HG02870 (cell line): ENCODE results near the gene NRARP.

Experiments used
- ATAC-seq: cut with Tn5 transposase; IDR thresholded peaks from one replicate; pipeline ENCODE4 v1.9.1; 2021; ENCODE audit warnings: mild to moderate bottlenecking, moderate library complexity; ENCODE audit not compliant: unreplicated experiment

Gene NRARP

DNA sequence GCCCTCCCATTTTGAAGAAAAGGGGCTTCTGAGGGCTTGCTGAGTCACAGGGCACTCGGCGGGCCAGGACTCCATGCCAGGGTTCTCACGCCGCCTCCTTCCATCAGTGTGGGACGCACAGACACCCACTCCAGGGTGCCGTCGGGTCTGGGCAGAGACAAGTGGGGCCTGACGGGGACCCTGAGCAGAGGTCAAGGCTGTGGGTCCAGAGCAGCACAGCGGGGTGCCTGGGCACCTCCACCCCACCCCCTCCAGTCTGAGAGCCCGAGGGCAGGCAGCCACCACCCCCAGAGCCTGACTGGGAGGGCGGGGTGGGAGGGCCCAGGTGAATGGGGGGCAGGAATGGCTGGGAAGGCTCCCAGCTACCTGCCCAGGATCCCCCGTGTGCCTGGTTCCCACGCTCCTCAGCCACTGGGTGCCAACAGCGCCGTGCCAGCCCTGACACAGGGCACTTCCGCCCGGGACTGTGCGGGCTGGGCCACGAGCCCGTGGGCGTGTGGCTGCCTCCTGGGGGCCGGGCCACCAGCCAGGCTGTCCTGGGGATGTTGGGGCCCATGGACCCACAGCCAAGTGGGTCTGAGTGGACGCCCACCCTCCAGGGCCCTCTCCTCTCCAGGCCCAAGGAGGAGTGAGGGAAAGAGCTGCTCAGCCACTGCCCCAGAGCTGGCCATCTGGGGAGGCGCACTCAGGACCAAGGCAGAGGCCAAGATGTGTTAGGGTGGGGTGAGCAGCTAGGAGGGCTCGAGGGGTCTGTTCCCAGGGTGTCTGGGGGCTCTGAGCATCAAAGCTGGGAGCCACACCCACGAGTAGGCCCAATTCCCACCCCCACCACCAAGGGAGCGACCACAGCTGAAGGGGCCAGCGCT is 10.1 kb upstream of the NRARP start:
- ATAC-seq, result no peak

DNA sequence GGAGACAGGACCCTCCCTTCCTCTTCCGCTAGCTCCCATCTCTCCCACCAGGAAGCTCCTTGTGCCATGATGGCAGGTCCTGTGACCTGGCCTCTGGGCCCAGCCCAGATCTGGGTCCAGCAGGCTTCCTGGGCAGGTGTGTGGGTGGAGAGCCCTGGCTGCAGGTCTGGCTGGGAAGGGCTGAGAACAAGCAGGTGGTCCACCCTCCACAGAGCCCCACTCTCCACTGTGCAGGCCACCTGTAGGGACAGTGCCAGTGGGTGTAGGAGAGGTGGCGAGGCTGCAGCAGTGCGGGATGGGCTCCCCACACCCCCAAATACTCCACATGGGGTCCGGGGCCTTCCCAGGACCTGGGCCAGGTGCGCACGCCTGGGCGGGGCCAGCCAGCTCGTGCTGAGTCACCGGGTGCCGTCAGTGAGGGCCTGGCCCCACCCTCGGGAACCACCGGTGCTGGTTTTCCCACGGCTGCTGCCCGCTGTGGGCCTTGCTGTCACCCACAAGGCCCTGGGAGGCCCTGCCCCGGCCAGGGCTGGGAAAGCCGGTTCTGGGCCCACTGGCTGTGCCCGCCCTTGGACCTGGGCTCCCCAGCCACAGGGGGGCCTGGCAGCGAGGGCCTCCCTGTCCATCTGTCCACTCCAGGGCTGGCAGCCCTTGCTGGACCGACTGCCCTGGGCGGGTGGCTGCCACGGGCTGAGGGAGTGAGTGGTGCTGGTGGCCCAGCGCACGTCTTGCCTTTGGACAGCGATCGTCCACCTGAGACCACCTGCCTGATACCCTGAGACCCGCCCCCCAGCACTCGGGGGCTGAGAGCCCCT is 9.3 kb upstream of the NRARP start:
- ATAC-seq, result no peak

DNA sequence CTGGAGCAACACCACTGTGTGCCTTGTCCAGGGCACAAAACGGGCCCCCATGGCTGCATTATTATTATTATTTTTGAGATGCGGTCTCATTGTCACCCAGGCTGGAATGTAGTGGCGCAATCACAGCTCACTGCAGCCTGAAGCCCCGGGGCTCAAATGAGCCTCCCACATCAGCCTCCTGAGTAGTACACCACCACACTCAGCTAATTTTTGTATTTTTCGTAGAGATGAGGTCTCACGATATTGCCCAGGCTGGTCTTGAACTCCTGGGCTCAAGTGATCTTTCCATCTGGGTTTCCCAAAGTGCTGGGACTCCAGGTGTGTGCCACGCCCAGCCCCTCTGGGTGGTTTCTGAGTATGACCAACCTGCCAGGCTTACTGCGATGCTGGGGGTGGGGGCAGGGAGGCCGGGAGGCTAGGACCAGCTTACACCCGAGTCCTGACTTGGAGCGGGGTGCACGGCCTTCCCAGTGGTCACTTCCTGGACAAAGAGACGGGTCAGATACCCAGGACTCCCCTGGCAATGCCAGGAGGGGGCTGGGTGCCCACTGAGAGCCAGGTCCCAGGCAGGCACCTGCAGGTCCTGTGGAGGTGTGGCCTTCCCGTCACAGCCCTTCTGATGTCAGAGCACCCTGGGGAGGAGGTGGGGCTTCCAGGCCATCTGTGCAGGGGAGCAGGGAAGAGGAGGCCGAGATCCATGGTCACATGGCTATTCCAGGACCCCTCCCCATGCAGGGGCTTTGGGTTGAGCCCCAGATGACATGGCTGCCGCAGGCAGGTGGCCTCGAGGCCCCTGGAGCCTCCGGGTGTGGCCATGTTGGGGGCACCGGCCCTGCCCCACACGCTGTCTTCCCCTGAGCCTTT is 8.3 kb upstream of the NRARP start:
- no peak for ATAC-seq

DNA sequence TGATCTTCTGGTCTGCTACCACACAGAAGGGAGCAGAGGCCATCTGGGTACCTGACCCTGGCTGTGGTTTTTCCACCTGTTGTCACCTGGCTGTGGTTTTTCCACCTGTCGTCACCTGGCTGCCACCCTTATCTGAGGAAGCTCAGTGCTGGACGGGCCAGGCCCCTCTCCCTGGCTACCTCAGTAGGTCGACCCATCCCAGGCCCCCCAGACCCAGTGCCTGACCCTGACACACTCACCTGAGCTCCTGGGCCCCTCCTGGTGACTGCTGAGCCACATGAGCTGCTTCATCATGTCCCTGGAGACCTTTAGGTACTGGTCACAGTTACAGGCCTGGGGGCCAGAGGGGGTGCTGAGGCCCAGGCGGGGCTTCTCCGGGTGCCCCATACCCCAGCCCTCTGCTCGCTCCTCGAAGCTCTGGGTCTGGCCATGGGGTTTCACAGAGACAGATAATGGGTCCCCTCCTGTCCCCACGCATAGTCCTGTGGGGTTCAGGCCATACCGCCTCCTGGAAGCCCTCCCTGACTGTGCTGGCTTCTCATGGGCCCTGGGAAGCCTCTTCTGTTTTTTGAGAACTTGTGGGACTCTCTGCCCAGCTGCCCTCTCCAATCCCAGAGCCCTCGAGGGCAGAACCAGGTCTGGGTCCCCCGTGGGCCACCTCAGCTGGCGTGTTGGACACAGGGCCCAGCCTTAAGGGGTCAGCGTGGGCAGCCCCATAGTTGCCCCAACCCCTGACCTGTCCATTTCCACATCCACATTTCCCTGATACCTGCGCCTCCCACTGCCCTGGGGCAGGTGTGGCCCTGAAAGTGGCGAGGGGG is 7.5 kb upstream of the NRARP start:
- no peak for ATAC-seq

DNA sequence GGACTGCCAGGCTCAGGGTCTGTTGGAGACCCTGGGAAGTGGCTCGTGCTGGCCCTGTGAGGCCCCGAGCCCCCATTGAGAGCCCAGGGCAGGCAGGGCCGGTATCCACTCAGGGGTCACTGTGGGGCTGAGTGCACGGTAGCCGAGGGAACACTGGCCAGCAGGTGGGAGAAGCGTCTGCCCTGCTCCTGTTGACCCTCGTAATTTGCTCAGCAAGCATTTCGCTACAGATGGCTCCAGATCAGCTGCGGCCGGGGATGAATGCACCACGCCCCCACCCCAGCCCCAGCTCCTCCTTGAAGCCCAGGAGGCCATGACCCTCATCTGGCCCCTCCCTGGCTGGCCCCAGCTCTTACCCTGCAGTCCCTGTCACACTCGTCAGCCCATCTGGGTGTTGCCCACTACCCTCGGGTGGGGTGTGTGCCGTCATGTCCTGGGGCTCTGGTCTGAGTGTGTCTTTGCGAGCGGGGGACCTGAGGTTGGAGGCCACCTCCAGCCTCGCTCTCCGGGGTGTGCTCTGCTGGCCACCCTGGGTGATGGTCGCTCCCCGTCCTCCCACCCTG is 6.1 kb upstream of the NRARP start:
- ATAC-seq, result no peak

DNA sequence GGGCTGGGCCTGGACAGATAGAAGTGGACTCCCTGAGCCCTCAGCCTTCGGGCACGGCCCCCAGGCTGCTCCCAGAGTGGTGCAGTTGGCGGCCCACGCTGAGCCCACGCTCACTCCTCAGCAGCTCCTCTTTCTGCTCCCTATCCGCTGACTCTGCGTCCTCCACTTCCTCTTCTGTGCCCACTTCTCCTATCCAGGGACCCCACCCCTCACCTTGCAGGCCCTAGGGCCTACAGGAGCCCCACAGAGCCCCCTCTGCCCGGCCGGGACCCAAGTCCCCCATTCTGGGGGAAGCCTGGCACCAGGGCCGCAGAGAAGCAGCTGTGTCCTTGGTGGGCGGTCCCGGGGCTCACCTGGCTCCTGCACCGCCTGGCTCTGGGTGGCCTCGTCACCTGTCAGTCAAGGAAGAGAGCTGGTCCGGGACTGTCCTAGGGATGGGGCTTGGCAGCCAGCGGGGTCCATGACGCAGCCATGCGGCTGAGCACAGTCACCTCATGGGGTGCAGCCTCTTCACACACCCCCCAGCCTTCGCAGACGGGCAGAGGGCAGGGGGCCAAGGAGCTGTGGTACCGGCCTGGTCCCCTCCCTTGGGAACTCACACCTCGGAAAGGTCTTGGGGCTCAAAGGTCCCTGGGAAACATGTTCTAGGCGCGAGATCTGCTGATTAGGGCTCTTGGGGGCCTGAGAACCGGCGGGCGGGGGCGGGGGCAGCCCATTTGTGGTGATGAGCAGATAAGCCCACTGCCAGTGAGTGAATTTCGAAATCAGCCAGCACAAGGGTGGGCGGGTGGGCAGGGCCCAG is 5.4 kb upstream of the NRARP start:
- ATAC-seq, result no peak

DNA sequence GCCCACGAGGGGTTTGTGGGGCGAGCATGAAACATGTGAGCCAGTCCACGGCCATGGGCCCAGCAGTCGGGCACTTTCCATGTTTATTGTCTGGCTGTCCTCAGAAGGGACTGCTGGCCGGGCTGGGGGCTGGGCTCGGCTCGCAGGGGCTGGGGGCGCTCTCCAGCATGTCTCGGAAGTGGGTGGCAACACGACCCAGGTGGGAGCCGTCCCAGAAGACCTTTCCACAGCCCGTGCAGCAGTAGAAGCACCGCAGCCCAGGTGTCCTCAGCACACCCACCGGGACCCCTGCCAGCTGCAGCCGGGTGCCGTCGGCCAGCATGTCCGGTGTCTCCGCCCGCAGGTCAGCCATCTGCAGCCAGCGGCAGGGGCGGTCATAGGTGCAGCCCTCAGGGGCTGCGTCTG is 4.8 kb upstream of the NRARP start:
- no peak for ATAC-seq

DNA sequence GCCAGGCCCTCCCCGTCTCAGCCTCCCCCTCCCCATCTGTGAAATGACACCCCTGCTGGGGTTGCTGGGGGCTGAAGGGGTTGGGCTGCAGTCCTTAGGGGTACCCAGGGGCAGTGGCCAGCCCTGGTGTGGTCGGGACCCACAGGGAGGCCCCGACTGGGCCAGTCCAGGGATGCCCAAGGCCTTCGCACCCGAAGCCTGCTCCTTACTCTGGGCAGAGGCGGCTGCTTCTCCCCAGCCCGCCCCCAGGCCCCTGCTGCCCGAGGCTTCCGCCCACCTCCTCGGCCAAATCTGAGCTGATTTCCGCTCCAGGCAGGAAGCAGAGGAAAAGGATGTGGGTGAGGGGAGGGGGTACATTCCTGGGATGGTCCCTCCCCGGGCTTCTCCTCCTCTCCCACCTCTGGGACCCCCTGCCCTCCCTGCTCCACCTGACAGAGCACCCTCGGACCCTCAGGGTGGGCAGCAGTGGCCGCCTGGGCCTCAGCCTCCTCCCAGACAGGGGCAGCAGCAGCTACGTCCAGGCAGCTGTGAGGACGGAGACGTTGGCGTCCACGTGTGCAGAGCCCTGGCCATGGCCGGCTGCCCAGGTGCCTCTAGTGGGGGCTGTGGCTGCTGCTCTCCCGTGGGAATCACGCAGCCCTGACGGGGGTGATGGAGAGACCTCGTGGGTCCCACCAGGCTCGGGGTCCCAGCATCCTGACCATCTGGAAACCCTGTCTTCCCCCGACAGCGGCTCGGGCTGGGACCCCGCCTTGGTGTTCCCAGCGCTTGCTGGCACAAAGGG is 4.2 kb upstream of the NRARP start:
- no peak for ATAC-seq

DNA sequence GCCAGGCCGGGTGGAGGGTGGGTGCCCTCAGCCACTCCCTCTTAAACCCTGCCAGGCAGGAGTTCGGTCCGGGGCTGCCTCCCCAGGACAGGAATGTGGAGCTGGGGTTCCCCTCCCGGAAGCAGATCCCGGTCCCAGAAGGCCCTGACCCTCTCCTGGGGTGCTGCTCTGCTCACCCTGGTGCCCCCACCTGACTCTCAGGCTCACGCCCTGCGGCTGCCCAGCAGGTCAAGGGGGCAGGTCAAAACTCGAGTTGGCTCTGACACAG is 3.7 kb upstream of the NRARP start:
- no peak for ATAC-seq

DNA sequence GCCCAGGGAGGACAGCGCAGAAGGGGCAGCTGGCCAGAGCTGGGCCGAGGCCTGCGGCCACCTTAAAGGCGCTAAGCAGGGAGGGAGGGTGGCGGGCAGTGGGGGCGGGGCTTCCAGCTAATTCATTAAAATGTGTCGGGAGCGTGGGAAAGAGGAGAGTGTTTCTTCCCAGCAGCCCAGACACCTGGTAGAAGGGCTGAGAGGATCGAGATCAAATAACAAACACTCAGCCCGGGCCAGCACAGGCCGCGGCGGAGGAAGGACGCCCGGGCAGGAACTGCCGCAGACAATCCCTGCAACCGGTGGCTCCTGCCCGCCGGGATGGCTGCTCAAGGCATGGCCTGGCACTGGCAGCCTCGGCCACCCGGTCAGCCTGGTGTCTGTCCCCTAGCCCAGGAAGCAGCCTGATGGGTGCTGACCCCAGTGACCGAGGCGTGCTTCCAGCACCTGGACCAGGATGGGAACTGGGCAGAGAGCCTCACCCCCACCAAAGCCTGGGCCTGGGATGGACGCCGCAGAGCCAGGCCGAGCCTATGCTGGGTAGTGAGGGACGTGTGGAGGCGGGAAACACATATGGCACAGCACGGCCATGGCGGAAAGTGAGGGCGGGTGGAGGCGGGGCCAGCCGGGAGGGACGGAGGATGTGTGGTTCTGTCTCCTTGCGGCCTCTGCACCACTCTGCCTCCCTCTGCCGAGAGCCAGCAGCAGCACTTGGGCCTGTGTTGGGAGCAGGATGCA is 3.2 kb upstream of the NRARP start:
- ATAC-seq, result no peak

DNA sequence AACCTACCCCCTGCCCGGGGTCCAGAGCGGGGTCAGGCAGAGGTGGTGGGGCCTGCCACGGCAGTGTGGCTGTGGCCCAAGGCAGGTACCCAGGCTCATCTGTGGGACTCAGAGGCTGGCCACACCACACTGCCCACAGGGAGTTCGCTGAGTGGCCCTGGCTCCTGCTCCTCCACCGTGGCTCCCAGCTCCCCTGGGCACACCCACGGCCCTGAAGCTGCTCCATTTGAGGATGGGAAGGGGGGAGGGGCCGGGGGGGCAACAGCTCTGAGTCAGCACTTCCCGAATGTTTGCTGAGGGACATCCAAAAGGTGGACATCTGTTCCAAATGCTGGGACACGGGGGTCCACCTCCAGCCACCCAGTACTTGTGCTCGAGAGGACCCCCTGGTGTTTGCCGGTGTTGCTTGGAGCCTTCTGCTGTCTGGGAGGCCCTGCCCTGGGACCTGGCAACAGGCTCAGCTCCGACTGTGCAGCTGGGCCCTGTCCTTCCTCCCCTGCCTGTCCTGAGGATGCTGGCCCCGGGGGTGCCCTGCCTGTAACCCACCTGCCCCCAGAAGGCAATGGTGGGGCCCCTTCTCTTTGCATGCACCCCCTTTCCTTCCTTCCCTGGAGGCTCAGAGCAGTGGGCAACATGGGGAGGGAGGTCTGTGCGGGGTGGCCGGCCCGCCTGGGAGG is 2.5 kb upstream of the NRARP start:
- no peak for ATAC-seq

DNA sequence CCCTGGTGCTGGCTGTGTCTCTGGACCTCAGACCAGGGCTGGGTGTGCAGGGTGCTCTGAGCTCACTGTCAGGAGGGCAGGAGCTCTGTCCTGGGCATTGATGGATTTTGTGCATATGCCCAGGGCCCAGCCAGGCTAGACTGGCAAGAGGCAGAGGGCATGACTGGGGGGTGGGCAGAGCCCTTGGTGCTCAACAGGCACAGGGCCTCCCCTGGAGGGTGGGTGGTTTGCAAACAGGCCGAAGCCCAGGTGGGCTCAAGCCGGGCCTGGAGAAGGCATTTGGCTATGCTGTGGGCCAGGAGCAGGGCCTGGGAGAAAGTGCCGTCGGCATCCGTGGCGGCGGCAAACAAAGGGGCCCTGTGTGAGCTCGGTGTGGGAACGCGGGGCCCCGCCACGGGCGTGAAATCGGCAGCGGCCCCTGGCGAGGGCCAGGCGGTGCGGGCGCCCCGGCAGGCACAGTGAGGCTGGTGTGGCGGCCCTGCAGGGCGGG is 1.9 kb upstream of the NRARP start:
- no peak for ATAC-seq

DNA sequence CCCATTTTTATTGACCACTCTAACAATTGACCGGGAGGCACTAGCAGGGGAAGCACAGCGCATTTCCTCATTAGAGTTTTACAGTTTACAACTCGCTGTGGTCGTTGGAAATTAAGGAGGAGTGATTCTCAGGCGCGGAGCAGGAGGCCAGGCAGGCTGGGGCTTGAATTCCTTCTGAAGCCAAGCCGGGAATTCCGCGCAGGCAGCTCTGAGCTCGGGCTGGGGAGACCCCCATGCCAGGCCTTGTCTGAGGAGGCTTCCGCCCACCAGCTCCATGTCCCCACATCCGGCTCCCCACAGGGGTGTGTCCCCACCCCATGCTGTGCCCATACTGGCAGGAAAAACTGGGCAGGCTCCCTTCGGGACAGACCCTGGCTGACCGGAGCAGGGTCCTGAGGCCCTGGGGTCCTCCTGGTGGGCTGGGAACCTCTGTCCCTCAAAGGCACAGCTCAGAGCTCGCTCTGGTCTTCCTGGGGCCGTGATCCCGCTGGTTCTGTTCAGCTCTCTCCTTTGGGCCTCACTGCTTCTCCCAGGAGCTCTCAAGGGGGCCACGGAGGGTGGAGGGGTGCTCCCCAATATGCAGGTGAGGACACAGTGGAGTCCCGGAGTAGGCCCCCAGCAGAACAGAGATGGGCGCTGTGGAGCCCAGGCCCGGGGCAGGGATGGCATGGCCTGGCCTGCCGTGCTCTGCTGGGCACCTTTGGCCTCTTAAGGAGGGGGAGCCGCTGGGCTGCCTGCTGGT is 1.3 kb upstream of the NRARP start:
- no peak for ATAC-seq

DNA sequence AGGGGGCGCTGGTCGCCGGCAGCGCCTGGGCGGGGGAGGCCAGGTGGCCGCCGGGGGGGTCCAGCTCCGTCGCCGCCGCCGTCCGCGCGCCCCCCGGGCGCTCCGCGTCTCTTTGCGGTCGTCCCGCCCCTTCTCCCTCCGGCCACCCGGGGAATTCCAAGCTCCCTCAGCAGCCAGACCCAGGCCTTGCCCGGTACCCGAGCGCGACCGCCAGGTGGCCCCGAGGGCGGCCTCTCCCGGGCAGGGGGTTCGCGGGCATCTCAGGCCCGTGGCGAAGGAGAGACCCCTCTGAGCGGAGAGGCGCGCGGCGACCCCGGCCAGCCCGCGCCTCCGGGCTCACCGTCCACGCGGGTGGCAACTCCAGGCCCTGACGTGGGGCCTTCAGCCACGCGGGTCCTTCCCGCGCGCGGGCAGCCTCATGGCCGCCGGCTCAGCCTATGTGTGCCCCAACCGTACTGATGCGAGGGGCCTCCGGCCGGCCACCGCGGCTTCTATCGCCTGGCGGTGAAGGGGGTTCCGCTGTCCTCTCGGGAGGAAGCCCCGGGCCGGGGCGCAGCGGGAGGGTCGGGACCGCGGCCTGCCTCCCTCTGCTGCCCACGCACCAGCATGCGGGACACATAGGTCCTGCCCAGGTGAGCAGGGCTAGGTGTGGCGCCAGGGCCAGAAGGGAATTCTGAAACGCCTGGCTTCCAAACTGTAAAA is 529 bp upstream of the NRARP start:
- ATAC-seq, result peak; percentile 36

DNA sequence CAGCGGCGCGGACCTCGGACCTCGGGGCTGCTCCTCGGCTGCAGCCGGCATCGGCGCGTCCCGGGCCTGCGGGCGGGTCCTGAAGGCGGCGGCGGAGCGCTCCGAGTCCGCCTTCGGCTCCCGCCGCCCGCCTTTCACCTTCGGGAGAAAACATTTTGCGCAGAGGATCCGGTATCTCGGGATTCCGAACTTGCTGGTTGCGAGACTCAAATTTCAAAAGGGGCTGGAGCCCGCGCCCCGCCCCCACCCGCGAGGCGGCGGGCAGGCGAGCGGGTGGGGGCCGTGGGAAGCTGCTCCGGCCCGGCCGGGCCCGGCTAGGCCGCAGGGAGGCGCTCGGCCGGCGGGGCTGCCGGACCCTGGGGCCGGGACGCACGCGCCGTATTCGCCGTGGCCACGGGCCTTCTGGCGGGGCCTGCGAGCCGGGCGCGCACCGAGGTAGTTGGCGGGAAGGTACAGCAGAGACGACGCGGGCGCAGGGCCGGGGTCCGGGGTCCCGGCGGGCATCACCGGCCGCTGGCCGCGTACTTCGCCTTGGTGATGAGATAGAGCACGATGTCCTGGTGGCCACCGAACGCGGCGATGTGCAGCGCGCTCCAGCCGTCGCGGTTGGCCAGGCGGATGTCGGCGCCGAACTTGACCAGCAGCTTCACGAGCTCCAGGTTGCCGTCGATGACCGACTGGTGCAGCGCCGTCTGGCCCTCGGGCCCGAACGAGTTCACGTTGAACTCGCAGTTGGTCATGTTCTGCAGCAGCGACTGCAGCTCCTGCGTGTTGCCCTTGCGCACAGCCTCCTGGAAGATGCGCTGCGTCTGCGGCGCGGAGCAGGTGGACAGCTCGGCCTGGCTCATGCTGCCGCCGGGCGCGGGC is 757 bp downstream of the NRARP start:
- no peak for ATAC-seq
